ENCODE results near the gene PRRT4.
A peak's percentile ranks its signal among the peaks of the same experiment; 100 is the strongest.

PRRT4 gene

DNA sequence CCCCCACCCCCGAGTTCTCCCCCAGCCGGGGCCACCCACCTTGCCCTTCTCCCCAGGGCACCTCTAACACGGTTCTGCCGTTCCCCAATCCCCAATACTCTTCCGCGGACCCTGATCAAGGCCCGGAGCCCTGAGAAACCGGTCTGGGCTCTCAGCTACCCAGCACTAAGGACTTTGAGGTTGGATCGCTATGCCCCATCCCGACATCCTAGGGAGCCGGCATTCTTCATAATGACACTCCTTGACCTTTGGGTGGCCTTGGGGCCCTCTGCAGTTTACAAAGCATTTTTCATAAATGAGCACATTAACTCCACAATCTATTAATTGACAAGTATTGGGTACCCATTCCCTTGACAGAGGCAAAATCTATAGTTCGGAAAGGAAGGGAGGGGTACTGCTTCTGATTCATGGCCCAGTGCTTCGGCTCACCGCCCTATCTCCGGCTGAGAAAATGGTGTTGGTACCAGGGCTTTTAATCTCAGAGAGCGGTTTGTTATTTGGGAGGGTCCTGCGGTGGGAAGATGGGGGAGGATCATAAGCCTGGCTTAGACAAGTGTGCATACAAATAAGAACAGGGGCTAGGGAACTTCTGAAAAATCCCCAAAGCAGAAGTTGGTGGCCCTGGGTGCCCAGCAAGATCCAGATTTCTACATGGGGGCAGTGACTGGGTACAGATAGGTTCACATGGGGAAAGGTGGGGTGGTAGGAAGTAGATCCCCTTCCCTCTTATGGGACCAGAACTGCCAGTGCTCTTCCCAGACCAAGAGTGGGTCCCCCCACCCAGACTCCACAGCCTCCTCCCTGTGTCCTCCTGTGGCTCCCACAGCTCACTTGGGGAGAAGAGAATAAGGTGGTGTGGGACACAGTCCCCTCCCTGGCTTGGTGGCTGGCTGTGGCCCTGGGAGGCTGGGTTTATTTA lies 45.1 kb upstream of the PRRT4 start:
- no peaks in the 10 kb centered on the region for H3K9me3 ChIP-seq (ENCODE audit: insufficient read depth, low read length)
- no peak for DNase-seq (ENCODE audit: low read depth, low spot score)
- TF ChIP-seq ZNF274 (IDR thresholded peaks at IDR 0.05; ENCODE audit: low read depth, low read length): no peak
- TF ChIP-seq SUZ12 (IDR thresholded peaks at IDR 0.05; ENCODE audit: extremely low read depth, insufficient read depth, insufficient read length): no peak
- no peak for TF ChIP-seq YY1 (IDR thresholded peaks at IDR 0.05; ENCODE audit: insufficient read depth, insufficient read length)
- H3K4me1 ChIP-seq (ENCODE audit: insufficient read depth, insufficient read length): peaks cover 18% of the 10 kb centered on the region
- H3K4me3 ChIP-seq (ENCODE audit: insufficient read length, low read depth): no peak overlapping the region
- peaks cover 58% of the 10 kb centered on the region for H3K27me3 ChIP-seq (ENCODE audit: insufficient read depth, insufficient read length)
- H3K9ac ChIP-seq (ENCODE audit: insufficient read length, low read depth): no peak overlapping the region
- peaks cover 19% of the 10 kb centered on the region for H3K36me3 ChIP-seq (ENCODE audit: insufficient read depth, insufficient read length, low read length)

GRCh38 chr7:128405471-128406313 lies 44.2 kb upstream of the PRRT4 start:
- TF ChIP-seq SUZ12 (IDR thresholded peaks at IDR 0.05; ENCODE audit: extremely low read depth, insufficient read depth, insufficient read length) (no peak), YY1 (IDR thresholded peaks at IDR 0.05; ENCODE audit: insufficient read depth, insufficient read length) (no peak), ZNF274 (IDR thresholded peaks at IDR 0.05; ENCODE audit: low read depth, low read length) (no peak)
- H3K27me3 ChIP-seq (ENCODE audit: insufficient read depth, insufficient read length): peaks cover 54% of the 10 kb centered on the region
- no peaks in the 10 kb centered on the region for H3K9me3 ChIP-seq (ENCODE audit: insufficient read depth, low read length)
- DNase-seq (ENCODE audit: low read depth, low spot score): no peak
- H3K4me1 ChIP-seq (ENCODE audit: insufficient read depth, insufficient read length): peaks cover 18% of the 10 kb centered on the region
- peak overlapping the region; percentile 83 for H3K9ac ChIP-seq (ENCODE audit: insufficient read length, low read depth)
- H3K36me3 ChIP-seq (ENCODE audit: insufficient read depth, insufficient read length, low read length): peaks cover 28% of the 10 kb centered on the region
- peak overlapping the region; percentile 75 for H3K4me3 ChIP-seq (ENCODE audit: insufficient read length, low read depth)

DNA sequence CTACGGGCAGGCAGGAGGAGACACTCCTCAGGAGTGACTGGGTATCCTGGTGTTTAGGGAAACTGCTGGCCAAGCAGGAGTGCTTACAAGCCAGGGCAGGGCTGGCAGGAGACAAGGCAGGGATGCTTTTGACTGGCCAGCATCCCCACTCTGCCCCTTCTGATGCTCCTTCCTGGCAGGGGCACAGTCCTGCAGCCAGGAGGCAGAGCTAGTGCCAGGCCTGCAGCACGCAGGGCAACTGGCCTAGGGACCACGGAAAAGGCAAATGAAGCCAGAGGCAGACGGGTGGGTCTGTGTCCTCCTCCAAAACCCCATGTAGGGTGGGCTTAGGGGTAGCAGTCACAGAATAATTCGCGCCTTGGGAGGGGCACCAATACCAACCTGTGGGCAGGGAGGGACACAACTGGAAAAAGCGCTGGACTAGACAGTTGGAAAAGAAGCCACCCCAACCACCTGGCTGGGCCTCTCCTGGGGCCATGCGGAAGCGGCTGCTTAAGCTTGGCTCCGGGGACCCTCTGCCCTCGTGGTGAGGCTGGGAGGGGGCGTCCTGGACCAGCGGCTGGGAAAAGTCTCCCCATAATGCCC lies 43.5 kb upstream of the PRRT4 start:
- peak overlapping the region; percentile 83 for H3K9ac ChIP-seq (ENCODE audit: insufficient read length, low read depth)
- no peak for DNase-seq (ENCODE audit: low read depth, low spot score)
- peaks cover 35% of the 10 kb centered on the region for H3K36me3 ChIP-seq (ENCODE audit: insufficient read depth, insufficient read length, low read length)
- no peak for TF ChIP-seq SUZ12 (IDR thresholded peaks at IDR 0.05; ENCODE audit: extremely low read depth, insufficient read depth, insufficient read length)
- TF ChIP-seq ZNF274 (IDR thresholded peaks at IDR 0.05; ENCODE audit: low read depth, low read length): no peak
- no peak for TF ChIP-seq YY1 (IDR thresholded peaks at IDR 0.05; ENCODE audit: insufficient read depth, insufficient read length)
- H3K9me3 ChIP-seq (ENCODE audit: insufficient read depth, low read length): no peaks in the 10 kb centered on the region
- H3K4me3 ChIP-seq (ENCODE audit: insufficient read length, low read depth): peak overlapping the region; percentile 75
- H3K27me3 ChIP-seq (ENCODE audit: insufficient read depth, insufficient read length): peaks cover 47% of the 10 kb centered on the region
- H3K4me1 ChIP-seq (ENCODE audit: insufficient read depth, insufficient read length): peaks cover 18% of the 10 kb centered on the region

DNA sequence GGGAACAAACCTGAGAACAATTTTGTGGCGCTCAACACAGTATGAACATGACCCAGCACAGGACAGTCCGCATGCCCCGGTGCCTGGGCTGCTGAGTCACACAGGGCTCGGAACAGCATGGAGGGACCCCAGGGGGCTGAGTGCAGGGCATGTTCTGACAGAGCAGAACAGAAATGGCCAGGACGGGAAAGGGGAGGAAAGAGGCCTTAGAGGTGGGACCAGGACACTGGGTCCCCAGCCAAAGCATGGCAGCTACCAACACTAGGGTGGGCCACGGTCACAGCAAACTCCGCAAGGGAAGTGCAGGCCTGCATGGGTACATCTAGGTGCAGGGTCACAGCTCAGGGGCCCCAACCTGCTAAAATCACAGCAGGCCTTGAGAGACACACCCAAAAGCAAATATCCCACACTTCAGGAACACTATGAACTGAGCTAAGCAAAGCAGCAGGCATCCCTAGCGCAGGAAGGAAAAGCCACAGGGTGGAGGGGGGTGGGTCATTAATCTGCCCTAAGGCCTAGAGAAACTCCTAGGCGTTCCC lies 42.7 kb upstream of the PRRT4 start:
- DNase-seq (ENCODE audit: low read depth, low spot score): no peak
- Histone ChIP-seq H3K9me3 (ENCODE audit: insufficient read depth, low read length) (no peaks in the 10 kb centered on the region), H3K9ac (ENCODE audit: insufficient read length, low read depth) (no peak overlapping the region), H3K4me1 (ENCODE audit: insufficient read depth, insufficient read length) (peaks cover 17% of the 10 kb centered on the region), H3K4me3 (ENCODE audit: insufficient read length, low read depth) (no peak overlapping the region), H3K36me3 (ENCODE audit: insufficient read depth, insufficient read length, low read length) (peaks cover 40% of the 10 kb centered on the region), H3K27me3 (ENCODE audit: insufficient read depth, insufficient read length) (peaks cover 42% of the 10 kb centered on the region)
- TF ChIP-seq ZNF274 (IDR thresholded peaks at IDR 0.05; ENCODE audit: low read depth, low read length) (no peak), SUZ12 (IDR thresholded peaks at IDR 0.05; ENCODE audit: extremely low read depth, insufficient read depth, insufficient read length) (no peak), YY1 (IDR thresholded peaks at IDR 0.05; ENCODE audit: insufficient read depth, insufficient read length) (no peak)

GRCh38 chr7:128403676-128404075 lies 42.2 kb upstream of the PRRT4 start:
- H3K4me3 ChIP-seq (ENCODE audit: insufficient read length, low read depth): no peak overlapping the region
- H3K9me3 ChIP-seq (ENCODE audit: insufficient read depth, low read length): no peaks in the 10 kb centered on the region
- TF ChIP-seq ZNF274 (IDR thresholded peaks at IDR 0.05; ENCODE audit: low read depth, low read length) (no peak), YY1 (IDR thresholded peaks at IDR 0.05; ENCODE audit: insufficient read depth, insufficient read length) (no peak), SUZ12 (IDR thresholded peaks at IDR 0.05; ENCODE audit: extremely low read depth, insufficient read depth, insufficient read length) (no peak)
- H3K27me3 ChIP-seq (ENCODE audit: insufficient read depth, insufficient read length): peaks cover 36% of the 10 kb centered on the region
- no peak overlapping the region for H3K9ac ChIP-seq (ENCODE audit: insufficient read length, low read depth)
- peaks cover 12% of the 10 kb centered on the region for H3K4me1 ChIP-seq (ENCODE audit: insufficient read depth, insufficient read length)
- DNase-seq (ENCODE audit: low read depth, low spot score): no peak
- peaks cover 43% of the 10 kb centered on the region for H3K36me3 ChIP-seq (ENCODE audit: insufficient read depth, insufficient read length, low read length)

GRCh38 chr7:128402356-128402755 lies 40.9 kb upstream of the PRRT4 start:
- peaks cover 56% of the 10 kb centered on the region for H3K36me3 ChIP-seq (ENCODE audit: insufficient read depth, insufficient read length, low read length)

More at GRCh38 chr7:128402356-128402755, 40.9 kb upstream of the PRRT4 start:
- no peak for DNase-seq (ENCODE audit: low read depth, low spot score)
- no peaks in the 10 kb centered on the region for H3K9me3 ChIP-seq (ENCODE audit: insufficient read depth, low read length)
- peaks cover 23% of the 10 kb centered on the region for H3K27me3 ChIP-seq (ENCODE audit: insufficient read depth, insufficient read length)
- H3K4me3 ChIP-seq (ENCODE audit: insufficient read length, low read depth): no peak overlapping the region
- H3K4me1 ChIP-seq (ENCODE audit: insufficient read depth, insufficient read length): peaks cover 10% of the 10 kb centered on the region
- TF ChIP-seq YY1 (IDR thresholded peaks at IDR 0.05; ENCODE audit: insufficient read depth, insufficient read length): no peak
- TF ChIP-seq SUZ12 (IDR thresholded peaks at IDR 0.05; ENCODE audit: extremely low read depth, insufficient read depth, insufficient read length): no peak
- TF ChIP-seq ZNF274 (IDR thresholded peaks at IDR 0.05; ENCODE audit: low read depth, low read length): no peak
- H3K9ac ChIP-seq (ENCODE audit: insufficient read length, low read depth): no peak overlapping the region

Data from NT2/D1 (cell line).